Measurements from ENCODE around the gene NDUFS7. TPM values are rescaled to one million over a fixed set of nuclear protein-coding genes. Genes with fewer than 3 reads are reported as not detected.

The NDUFS7 gene
- total RNA-seq, 1 experiment from 2014 or later = 83.9 TPM

GRCh38 chr19:1425902-1426301 lies 42.2 kb downstream of the NDUFS7 start:
- peaks cover 0 to 20% of the 10 kb centered on the region in 2 experiments; a peak in 2 of 4 replicates for H3K4me1 Mint-ChIP-seq
- Histone ChIP-seq H4K5ac (ENCODE audit: insufficient read length, low read depth, low read length) (no peak overlapping the region), H3K9me3 (ENCODE audit: control insufficient read depth, low read depth, low read length) (no peaks in the 10 kb centered on the region), H3K23ac (ENCODE audit: insufficient read length, low read depth, low read length) (no peak overlapping the region), H3K4me2 (ENCODE audit: insufficient read depth, insufficient read length, low read length) (no peak overlapping the region), H4K20me1 (ENCODE audit: control insufficient read depth, insufficient read depth, insufficient read length) (no peaks in the 10 kb centered on the region), H3K18ac (ENCODE audit: insufficient read length, low read depth, low read length) (no peak overlapping the region), H3T11ph (ENCODE audit: low read length) (no peak overlapping the region), H3K9ac (ENCODE audit: extremely low read depth, insufficient read length, low read length) (no peak overlapping the region), H3K79me1 (ENCODE audit: insufficient read depth, low read depth, low read length, poor library complexity, severe bottlenecking) (peaks cover 3% of the 10 kb centered on the region), H3K23me2 (ENCODE audit: insufficient read length, low read depth, low read length, poor library complexity, severe bottlenecking) (peaks cover 6% of the 10 kb centered on the region), H2BK20ac (ENCODE audit: low read depth, low read length, poor library complexity, severe bottlenecking) (no peak overlapping the region), H2BK120ac (ENCODE audit: low read depth, low read length, poor library complexity, severe bottlenecking) (no peak overlapping the region), H4K8ac (replicated peaks; ENCODE audit: insufficient read length, low read depth, low read length) (no peak overlapping the region), H3K27me3 (ENCODE audit: insufficient read depth, low read length) (no peaks in the 10 kb centered on the region), H3K4ac (ENCODE audit: low read depth, low read length) (no peak overlapping the region), H2BK12ac (ENCODE audit: insufficient read length, low read depth, low read length) (no peak overlapping the region), H3K14ac (ENCODE audit: insufficient read depth, low read length) (no peak overlapping the region), H2BK15ac (ENCODE audit: low read depth, low read length) (no peak overlapping the region), H4K91ac (ENCODE audit: insufficient read length, low read depth, low read length) (no peak overlapping the region), H3K4me1 (ENCODE audit: insufficient read depth, low read length) (no peaks in the 10 kb centered on the region), H3K79me2 (ENCODE audit: insufficient read depth, low read length) (no peaks in the 10 kb centered on the region; the same call in 1 of the 2 replicates), H3K27ac (ENCODE audit: insufficient read length, low read depth, low read length) (no peak overlapping the region), H2BK5ac (ENCODE audit: insufficient read length, low read length) (no peak overlapping the region), H3K56ac (ENCODE audit: insufficient read length, low read depth, low read length) (no peak overlapping the region), H2AFZ (ENCODE audit: low read length) (no peak overlapping the region), H2AK5ac (ENCODE audit: insufficient read length, low read length) (no peak overlapping the region)
- peak overlapping the region in 2 of 3 experiments; percentile 36 to 59; a peak in 1 of 7 replicates for H3K27ac Mint-ChIP-seq
- DNase-seq = no peak
- TF ChIP-seq, protein P1, sequence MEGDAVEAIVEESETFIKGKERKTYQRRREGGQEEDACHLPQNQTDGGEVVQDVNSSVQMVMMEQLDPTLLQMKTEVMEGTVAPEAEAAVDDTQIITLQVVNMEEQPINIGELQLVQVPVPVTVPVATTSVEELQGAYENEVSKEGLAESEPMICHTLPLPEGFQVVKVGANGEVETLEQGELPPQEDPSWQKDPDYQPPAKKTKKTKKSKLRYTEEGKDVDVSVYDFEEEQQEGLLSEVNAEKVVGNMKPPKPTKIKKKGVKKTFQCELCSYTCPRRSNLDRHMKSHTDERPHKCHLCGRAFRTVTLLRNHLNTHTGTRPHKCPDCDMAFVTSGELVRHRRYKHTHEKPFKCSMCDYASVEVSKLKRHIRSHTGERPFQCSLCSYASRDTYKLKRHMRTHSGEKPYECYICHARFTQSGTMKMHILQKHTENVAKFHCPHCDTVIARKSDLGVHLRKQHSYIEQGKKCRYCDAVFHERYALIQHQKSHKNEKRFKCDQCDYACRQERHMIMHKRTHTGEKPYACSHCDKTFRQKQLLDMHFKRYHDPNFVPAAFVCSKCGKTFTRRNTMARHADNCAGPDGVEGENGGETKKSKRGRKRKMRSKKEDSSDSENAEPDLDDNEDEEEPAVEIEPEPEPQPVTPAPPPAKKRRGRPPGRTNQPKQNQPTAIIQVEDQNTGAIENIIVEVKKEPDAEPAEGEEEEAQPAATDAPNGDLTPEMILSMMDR (conservative IDR thresholded peaks at IDR 0.05) = no peak
- no peak overlapping the region for H3K4me3 Mint-ChIP-seq
- no CpG with 5 or more reads among the region's 14 CpGs for whole genome bisulfite sequencing (ENCODE audit: extremely low coverage, insufficient read length, low lambda C conversion rate)
- no peaks in the 10 kb centered on the region for H3K9me3 Mint-ChIP-seq
- H3K27me3 Mint-ChIP-seq (ENCODE audit: low read depth) = no peaks in the 10 kb centered on the region
- H3K36me3 Mint-ChIP-seq (ENCODE audit: insufficient read depth in 1 of 3, low read depth in 3 of 3) = peaks cover 18 to 80% (median 62%) of the 10 kb centered on the region in 3 experiments
